Raji (cell line): ENCODE data around the gene SLAIN1.

Experiments
- POLR2A ChIP-seq: IDR thresholded peaks from 2 replicates; pipeline ENCODE4 v1.6.1; 2011; ENCODE audit warnings: low read depth, low read length, control low read depth; ENCODE audit not compliant: insufficient read depth

SLAIN1 gene

DNA sequence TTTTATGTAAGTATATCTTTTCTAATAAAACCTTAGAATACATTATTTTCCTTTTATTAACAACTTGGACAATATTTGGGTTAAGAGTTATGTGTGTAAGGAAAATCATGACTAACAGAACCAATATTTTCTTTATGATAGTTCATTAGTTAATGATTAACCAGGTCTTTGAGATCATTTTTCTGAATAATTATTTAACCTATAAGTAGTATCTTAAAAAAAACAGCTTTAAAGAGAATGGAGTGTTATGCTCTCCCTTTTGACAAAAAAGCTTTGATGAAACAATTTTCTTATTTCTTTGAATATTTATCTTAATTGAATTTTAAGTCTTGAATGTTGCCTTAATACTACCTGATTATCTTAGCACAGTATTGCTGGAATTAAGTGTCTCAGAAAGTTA is 3.8 kb downstream of the SLAIN1 start:
- TF ChIP-seq POLR2A, result no peak

GRCh38 chr13:77702366-77702765 is 4.9 kb downstream of the SLAIN1 start:
- TF ChIP-seq POLR2A, result no peak

GRCh38 chr13:77703408-77703807 is 5.9 kb downstream of the SLAIN1 start:
- TF ChIP-seq POLR2A, result no peak

- TF ChIP-seq POLR2A, result no peak
Measured at GRCh38 chr13:77714119-77714755, 16.8 kb downstream of the SLAIN1 start.

DNA sequence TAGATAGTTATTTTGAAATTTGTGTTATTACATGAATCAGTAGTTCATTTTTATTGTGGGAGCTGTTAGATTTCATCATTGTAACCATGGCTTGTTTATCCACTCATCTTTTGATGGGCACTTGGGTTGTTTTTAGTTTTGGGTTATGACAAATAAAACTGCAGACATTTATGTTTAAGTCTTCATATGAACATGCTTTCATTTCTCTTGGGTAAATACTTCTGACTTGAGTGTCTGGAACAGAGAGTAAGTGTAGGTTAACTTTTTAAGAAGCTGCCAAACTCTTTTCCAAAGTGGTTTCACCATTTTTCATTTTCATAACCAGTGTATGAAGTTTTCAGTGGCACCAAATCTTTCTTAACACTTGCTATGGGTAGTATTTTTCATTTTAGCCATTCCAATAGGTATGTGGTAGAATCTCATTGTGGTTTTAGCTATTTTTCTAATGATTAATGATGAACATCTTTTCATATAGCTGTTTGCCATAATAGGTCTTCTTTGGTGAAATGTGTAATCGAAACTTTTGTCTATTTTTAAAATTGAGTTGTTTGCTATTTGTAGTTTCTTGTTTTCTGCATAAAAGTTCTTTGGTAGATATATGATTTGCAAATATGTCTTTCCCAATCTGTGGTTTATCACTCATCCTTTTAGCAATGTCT is 17.9 kb downstream of the SLAIN1 start:
- TF ChIP-seq POLR2A, result no peak

DNA sequence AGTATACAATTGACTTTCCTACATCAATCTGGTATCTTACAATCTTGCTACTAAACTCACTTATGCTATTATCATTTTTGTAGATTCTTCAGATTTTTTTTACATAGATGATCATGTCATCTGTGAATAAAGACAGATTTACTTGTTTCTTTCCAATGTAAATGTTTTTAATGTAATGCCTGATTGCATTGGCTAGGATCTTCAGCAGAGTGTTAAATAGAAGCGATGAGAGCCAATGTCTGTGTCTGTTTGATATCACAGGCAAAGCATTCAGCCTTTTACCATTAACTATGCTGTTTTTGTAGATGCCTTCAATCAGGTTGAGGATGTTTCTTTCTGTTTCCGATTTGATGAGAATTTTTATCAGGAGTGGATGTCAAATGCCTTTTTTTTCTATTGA is 19.2 kb downstream of the SLAIN1 start:
- no peak for TF ChIP-seq POLR2A

- TF ChIP-seq POLR2A, result no peak
Measured at GRCh38 chr13:77717508-77717907, 20.0 kb downstream of the SLAIN1 start.

DNA sequence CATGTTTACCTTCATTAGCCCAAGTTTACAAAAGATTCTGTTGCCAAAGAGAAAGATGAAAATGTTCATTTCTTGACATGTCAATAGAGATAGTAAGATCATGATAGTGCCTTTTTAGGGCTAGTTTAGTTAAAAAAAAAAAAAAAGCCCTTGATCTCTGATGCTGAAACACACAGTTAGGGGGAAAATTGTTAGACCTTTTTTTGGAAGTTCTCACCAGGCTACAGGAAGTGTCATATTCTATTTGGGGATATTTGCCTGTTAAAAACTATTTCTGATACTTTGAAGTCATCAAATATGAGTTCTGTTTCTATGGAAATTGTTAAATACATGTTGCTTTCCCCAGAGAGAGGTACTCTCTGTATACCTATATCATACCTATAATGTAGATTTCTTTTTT is 21.6 kb downstream of the SLAIN1 start:
- TF ChIP-seq POLR2A, result no peak

DNA sequence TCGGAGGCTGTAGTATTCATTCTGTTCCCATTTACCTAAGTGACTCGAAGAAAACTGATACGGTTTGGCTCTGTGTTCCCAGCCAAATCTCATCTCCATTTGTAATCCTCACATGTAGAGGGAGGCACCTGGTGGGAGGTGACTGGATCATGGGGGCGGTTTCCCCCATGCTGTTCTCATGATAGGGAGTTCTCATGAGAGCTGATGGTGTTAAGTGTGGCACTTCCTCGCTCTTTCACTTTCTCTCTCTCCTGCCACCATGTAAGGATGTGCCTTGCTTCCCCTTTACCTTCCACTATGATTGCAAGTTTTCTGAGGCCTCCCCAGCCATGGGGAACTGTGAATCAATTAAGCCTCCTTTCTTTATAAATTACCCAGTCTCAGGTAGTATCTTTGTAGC is 23.5 kb downstream of the SLAIN1 start:
- no peak for TF ChIP-seq POLR2A

DNA sequence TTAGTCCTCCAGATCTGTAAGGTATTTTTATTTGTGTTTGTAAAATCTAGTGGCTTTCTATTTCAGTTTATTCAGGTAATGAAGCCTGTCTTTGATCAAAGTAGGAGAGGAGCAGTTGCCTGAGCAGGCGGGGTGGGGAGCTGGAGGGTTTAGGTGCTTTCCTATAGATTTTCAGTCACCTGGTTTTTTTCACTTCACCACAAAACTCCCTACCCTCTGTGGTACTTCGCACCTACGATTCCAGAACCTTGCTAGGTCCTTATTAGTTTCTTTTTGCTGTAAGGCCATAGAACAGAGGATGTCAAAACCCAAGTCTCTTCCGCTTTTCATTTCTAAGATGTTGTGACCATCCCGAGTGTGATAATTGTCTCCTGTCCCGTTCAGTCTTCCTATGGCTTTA is 26.6 kb downstream of the SLAIN1 start:
- no peak for TF ChIP-seq POLR2A

- no peak for TF ChIP-seq POLR2A
Measured at GRCh38 chr13:77725071-77725470, 27.6 kb downstream of the SLAIN1 start.

- no peak for TF ChIP-seq POLR2A
Measured at GRCh38 chr13:77728265-77729125, 31.0 kb downstream of the SLAIN1 start.

GRCh38 chr13:77729502-77730221 is 32.2 kb downstream of the SLAIN1 start:
- no peak for TF ChIP-seq POLR2A

DNA sequence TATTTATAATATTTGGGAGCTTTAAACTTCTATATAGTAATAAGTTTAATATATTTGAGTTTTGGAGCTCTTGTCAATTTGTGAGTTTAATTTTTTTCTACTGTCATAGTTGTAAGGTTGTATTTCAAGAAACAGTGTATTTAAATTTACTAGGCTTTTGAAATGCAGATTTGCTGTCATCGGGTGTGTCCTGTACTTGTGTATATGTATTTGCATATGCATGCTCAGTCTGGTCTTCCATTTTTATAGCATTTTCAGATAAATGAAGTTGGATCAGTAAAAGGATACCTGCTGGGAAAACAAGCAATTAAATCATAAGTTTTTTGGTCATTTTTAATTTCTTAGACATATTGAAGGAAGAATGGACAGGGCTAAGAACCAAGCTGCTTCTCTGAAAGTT is 33.1 kb downstream of the SLAIN1 start:
- TF ChIP-seq POLR2A, result no peak

DNA sequence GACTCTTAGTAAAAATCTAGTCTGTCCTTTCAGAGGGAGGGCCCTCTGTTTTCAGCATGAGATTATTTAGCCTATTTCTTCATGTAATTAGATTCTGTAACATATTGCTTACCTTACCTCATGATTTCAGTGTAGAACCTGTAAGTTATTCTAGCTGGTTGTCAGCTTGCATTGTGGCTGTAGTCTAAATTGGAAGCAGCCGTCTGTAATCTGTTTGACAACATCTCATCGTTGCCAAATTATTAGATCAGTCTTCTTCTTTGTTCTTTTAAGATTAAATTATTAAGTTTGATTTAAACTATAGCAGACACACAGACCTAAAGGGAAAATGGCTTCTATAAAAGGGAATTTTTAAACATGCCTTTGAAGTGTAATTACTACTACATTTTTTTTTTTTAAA is 34.8 kb downstream of the SLAIN1 start:
- TF ChIP-seq POLR2A, result no peak

DNA sequence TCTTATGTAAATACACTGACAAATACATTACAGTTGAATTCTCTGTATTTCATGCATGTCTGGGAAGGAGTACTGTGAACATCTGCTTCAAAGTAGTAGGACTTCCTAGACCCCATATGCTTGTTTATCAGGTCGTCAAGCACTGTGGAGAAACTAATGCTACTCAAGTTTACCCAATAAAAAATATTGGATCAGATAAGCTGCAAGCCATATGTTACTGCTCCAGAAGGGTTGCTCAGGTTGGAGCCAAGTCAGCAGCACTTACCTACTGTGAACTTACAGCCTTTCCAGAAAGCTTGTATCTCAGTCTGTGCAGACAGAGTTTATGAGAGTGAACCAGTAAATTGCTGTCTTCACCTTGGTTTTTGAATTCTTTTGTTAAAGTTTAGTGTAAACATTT is 36.2 kb downstream of the SLAIN1 start:
- no peak for TF ChIP-seq POLR2A

DNA sequence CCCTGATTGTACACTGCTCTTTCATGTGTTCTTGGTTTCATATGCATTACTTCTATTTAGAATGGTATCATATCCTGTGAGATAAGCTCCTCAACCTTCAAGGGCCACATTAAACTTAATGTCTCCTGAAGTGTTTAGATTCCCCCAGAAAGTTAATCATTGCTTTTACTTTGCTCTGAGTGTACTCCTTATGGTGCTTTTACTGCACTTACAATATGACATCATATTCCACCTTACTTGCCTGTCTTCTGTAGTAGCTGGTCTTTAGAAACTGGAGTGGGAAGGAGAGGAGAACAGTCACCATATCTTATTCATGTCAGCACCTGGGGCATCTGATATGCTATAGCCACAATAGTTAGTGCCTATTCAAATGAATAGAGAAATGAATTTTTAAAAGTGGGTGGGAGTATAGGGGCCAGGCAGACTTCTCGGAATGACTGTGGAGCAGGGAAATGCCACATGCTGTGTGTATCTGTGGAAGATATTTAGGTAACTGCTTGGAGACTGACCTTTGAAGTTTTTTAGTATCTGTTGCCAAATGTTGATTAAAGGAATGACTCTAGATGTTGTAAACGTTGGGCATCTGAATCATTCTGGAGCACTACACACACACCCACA is 40.2 kb downstream of the SLAIN1 start:
- no peak for TF ChIP-seq POLR2A
